Activated CD4-positive, alpha-beta T cell treated with anti-CD3 and anti-CD28 coated beads for 1 hour (primary cell): Measurements from ENCODE around the gene TSC22D2.

Source experiments
- DNase-seq: peaks from one replicate; pipeline ENCODE4 v3.0.0-alpha.2; 2020

The TSC22D2 gene

GRCh38 chr3:150408221-150409124 is at the start of gene TSC22D2:
Gene TSC22D2, plus strand, starts transcription at chr3:150408298. Its CDS starts 1,053 bp downstream, at chr3:150409351.
- DNase-seq: peak; percentile 98

GRCh38 chr3:150359381-150359780 is 48.7 kb upstream of the TSC22D2 start:
- no peak for DNase-seq

- no peak for DNase-seq
These were observed 47.1 kb upstream of the TSC22D2 start for GRCh38 chr3:150360966-150361365.

- no peak for DNase-seq
These were observed 45.4 kb upstream of the TSC22D2 start for GRCh38 chr3:150362515-150363302.

GRCh38 chr3:150363420-150363819 is 44.7 kb upstream of the TSC22D2 start:
- no peak for DNase-seq

GRCh38 chr3:150365132-150365604 is 42.9 kb upstream of the TSC22D2 start:
- DNase-seq: no peak

- DNase-seq: no peak
These were observed 40.3 kb upstream of the TSC22D2 start for GRCh38 chr3:150367757-150368156.

GRCh38 chr3:150370122-150370602 is 37.9 kb upstream of the TSC22D2 start:
- no peak for DNase-seq

GRCh38 chr3:150370999-150371398 is 37.1 kb upstream of the TSC22D2 start:
- no peak for DNase-seq

- DNase-seq: no peak
These were observed 36.3 kb upstream of the TSC22D2 start for GRCh38 chr3:150371741-150372254.

GRCh38 chr3:150372320-150372719 is 35.8 kb upstream of the TSC22D2 start:
- no peak for DNase-seq

GRCh38 chr3:150372722-150373121 is 35.4 kb upstream of the TSC22D2 start:
- no peak for DNase-seq

GRCh38 chr3:150373234-150373875 is 34.7 kb upstream of the TSC22D2 start:
- DNase-seq: no peak

- no peak for DNase-seq
These were observed 33.1 kb upstream of the TSC22D2 start for GRCh38 chr3:150374975-150375374.

GRCh38 chr3:150376001-150376848 is 31.9 kb upstream of the TSC22D2 start:
- DNase-seq: no peak

- no peak for DNase-seq
These were observed 30.3 kb upstream of the TSC22D2 start for GRCh38 chr3:150377601-150378300.

- no peak for DNase-seq
These were observed 29.8 kb upstream of the TSC22D2 start for GRCh38 chr3:150378301-150378748.

GRCh38 chr3:150379469-150379868 is 28.6 kb upstream of the TSC22D2 start:
- no peak for DNase-seq

GRCh38 chr3:150384296-150385212 is 23.5 kb upstream of the TSC22D2 start:
- peak; percentile 15 for DNase-seq
